D721Med (cell line): ENCODE results near the gene ARID1A.

Source experiments
- DNase-seq: peaks from one replicate; pipeline ENCODE4 v3.0.0; 2011; ENCODE audit warnings: low spot score; ENCODE audit not compliant: insufficient read length
- FAIRE-seq: peaks from 2 replicates; lab custom pipeline; 2011; peaks lifted over from hg19 to GRCh38; lab: Jason Lieb, UNC
- TF ChIP-seq, protein P1 (sequence below): IDR thresholded peaks from 2 replicates; pipeline ENCODE4 v1.5.1; 2012; ENCODE audit warnings: mild to moderate bottlenecking, control low read depth; ENCODE audit not compliant: insufficient read depth; ENCODE audit errors: missing control alignments

Gene ARID1A

DNA sequence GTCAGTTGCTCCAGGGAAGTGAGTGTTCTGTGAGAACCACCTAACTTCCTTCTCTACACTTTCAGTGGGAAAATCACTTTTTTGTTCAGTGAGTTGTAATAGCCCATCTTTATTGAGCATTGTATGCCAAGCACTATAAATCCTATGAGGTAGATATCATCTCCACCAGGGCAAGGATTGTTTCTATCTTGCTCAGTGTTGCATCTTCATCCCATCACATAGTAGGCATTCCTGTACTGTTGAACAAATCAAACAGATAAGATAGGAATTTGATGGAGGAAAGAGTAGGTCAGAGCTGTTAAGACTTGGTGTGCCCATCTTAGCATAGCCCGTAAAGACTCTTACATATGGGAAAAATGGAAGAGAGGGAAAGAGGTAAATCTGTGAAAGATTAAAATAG, 89.1 kb downstream of the ARID1A start:
- no peak for FAIRE-seq
- DNase-seq, result no peak
- TF ChIP-seq, protein P1, sequence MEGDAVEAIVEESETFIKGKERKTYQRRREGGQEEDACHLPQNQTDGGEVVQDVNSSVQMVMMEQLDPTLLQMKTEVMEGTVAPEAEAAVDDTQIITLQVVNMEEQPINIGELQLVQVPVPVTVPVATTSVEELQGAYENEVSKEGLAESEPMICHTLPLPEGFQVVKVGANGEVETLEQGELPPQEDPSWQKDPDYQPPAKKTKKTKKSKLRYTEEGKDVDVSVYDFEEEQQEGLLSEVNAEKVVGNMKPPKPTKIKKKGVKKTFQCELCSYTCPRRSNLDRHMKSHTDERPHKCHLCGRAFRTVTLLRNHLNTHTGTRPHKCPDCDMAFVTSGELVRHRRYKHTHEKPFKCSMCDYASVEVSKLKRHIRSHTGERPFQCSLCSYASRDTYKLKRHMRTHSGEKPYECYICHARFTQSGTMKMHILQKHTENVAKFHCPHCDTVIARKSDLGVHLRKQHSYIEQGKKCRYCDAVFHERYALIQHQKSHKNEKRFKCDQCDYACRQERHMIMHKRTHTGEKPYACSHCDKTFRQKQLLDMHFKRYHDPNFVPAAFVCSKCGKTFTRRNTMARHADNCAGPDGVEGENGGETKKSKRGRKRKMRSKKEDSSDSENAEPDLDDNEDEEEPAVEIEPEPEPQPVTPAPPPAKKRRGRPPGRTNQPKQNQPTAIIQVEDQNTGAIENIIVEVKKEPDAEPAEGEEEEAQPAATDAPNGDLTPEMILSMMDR, result no peak

GRCh38 chr1:26785611-26786436, 90.0 kb downstream of the ARID1A start:
- no peak for FAIRE-seq
- TF ChIP-seq, protein P1, result no peak
- DNase-seq, result no peak

DNA sequence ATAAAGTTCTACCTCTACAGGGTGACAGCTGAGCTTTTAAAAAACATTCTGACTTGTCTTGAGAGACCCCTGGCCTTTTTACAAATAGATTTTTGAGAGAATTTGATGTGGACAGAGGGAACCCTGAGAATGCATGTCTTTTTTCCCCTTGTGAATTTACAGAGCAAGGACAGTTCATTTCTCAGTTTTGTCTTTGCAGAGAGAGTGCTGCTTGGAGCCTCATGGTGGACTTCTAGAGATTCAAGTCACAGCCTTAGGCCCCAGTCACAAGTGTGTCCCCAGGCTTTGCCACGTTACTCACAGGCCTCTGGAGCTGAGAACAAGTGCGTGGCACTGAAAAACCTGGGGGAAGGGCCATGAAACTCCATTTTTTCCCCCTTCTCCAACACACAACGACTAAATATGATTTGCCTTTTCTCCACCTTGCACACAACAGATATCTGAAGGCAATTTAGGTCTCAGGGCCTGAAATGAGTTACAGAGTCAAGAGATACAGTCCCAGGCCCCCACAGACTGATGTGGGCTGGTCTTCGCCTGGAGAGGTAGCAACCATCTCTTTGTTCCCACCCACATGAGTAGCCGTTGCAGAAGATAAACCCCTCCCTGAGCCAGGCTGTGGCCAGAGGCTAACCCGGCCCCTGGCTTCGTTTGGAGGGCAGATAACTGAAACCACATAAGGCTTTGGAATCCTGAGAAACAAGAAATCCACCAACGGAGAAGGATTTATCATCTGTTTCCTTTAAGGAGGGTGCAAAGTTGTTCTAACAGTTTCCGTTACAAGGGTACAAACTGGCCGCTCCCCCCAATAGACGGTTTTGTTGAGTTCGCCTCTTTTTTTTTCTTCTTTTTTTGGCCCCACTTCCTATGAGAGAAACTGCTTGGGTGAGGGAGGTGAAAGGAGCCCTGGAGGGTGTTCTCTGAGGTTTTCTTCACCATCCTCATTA, 90.9 kb downstream of the ARID1A start:
- DNase-seq, result no peak
- FAIRE-seq, result no peak
- TF ChIP-seq, protein P1, result no peak

GRCh38 chr1:26787381-26787705, 91.5 kb downstream of the ARID1A start:
- TF ChIP-seq, protein P1, result no peak
- DNase-seq, result no peak
- no peak for FAIRE-seq

GRCh38 chr1:26787706-26788514, 92.1 kb downstream of the ARID1A start, which contains the start of gene PIGV:
TSS of gene PIGV (plus strand) at chr1:26787950. CDS start at chr1:26790816, 2,866 bp downstream.
- TF ChIP-seq, protein P1, result no peak
- FAIRE-seq (no peak), DNase-seq (peak; percentile 41)

- FAIRE-seq (no peak), DNase-seq (no peak)
- TF ChIP-seq, protein P1, result no peak
Measured at GRCh38 chr1:26788515-26788785, 92.6 kb downstream of the ARID1A start.
